Ovary (tissue), 3 donors: ENCODE measurements around the gene GABRD.

Experiments used
- POLR2A ChIP-seq: fragments of 450-650 bp; IDR thresholded peaks from one replicate; pipeline ENCODE4 v1.6.1; 2017; ENCODE audit warnings: antibody characterized with exemption, mild to moderate bottlenecking, moderate library complexity
- TF ChIP-seq, protein P1 (sequence below), 3 donors: fragments of 450-650 bp in 2 of 3; fragments of 200-600 bp in 1 of 3; IDR thresholded peaks; one replicate each; pipeline versions ENCODE4 v1.5.1 to v1.8.0; 2016 to 2022; ENCODE audit warnings: antibody characterized with exemption in 3 of 3, mild to moderate bottlenecking in 1 of 3
- donor health status: DM: no; HTN: no; CAD: no.

DNA sequence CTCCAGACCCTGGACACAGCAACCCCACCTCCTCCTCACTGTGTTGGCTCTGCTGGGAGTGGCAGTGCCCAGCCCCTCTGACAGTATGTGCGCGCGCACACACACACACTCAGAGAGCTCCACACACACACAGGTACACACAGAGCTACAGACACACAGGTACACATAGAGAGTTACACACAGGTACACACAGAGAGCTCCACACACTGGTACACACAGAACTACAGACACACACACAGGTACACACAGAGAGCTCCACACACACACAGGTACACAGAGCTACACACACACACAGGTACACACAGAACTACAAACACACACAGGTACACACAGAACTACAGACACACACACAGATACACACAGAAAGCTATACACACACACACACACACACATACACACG lies 24.7 kb downstream of the GABRD start:
- TF ChIP-seq POLR2A: no peak
- TF ChIP-seq, protein P1, sequence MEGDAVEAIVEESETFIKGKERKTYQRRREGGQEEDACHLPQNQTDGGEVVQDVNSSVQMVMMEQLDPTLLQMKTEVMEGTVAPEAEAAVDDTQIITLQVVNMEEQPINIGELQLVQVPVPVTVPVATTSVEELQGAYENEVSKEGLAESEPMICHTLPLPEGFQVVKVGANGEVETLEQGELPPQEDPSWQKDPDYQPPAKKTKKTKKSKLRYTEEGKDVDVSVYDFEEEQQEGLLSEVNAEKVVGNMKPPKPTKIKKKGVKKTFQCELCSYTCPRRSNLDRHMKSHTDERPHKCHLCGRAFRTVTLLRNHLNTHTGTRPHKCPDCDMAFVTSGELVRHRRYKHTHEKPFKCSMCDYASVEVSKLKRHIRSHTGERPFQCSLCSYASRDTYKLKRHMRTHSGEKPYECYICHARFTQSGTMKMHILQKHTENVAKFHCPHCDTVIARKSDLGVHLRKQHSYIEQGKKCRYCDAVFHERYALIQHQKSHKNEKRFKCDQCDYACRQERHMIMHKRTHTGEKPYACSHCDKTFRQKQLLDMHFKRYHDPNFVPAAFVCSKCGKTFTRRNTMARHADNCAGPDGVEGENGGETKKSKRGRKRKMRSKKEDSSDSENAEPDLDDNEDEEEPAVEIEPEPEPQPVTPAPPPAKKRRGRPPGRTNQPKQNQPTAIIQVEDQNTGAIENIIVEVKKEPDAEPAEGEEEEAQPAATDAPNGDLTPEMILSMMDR (IDR thresholded peaks at IDR 0.05): no peak
